Measurements from ENCODE around the gene RELN. TPM values are rescaled to one million over a fixed set of nuclear protein-coding genes. Genes with fewer than 3 reads are reported as not detected.

RELN gene
- total RNA-seq, 1 donor from 2014 or later: 17.5 TPM

DNA sequence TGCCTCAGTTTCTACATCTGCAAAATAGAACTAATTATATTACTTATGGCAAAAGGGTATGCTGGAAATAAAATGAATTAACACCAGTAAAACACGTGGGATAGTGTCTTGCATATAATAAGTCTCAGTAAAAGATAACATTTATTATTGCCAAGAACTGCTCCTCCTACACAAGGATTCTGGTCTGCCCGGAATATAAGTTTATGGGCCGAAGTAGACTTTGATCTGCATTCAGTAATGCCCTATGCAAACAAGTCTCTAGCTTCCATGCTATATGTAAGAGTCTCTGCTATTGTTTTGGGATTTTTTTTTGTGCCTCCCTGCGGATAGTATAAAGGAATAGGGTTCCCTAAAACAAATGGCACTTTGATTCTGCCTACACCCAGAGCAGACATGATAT, 417.9 kb downstream of the RELN start:
- TF ChIP-seq, protein P1, sequence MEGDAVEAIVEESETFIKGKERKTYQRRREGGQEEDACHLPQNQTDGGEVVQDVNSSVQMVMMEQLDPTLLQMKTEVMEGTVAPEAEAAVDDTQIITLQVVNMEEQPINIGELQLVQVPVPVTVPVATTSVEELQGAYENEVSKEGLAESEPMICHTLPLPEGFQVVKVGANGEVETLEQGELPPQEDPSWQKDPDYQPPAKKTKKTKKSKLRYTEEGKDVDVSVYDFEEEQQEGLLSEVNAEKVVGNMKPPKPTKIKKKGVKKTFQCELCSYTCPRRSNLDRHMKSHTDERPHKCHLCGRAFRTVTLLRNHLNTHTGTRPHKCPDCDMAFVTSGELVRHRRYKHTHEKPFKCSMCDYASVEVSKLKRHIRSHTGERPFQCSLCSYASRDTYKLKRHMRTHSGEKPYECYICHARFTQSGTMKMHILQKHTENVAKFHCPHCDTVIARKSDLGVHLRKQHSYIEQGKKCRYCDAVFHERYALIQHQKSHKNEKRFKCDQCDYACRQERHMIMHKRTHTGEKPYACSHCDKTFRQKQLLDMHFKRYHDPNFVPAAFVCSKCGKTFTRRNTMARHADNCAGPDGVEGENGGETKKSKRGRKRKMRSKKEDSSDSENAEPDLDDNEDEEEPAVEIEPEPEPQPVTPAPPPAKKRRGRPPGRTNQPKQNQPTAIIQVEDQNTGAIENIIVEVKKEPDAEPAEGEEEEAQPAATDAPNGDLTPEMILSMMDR (conservative IDR thresholded peaks at IDR 0.05): no peak
- Mint-ChIP-seq H3K27ac (no peak overlapping the region), H3K4me1 (ENCODE audit: unreplicated experiment) (no peaks in the 10 kb centered on the region)

DNA sequence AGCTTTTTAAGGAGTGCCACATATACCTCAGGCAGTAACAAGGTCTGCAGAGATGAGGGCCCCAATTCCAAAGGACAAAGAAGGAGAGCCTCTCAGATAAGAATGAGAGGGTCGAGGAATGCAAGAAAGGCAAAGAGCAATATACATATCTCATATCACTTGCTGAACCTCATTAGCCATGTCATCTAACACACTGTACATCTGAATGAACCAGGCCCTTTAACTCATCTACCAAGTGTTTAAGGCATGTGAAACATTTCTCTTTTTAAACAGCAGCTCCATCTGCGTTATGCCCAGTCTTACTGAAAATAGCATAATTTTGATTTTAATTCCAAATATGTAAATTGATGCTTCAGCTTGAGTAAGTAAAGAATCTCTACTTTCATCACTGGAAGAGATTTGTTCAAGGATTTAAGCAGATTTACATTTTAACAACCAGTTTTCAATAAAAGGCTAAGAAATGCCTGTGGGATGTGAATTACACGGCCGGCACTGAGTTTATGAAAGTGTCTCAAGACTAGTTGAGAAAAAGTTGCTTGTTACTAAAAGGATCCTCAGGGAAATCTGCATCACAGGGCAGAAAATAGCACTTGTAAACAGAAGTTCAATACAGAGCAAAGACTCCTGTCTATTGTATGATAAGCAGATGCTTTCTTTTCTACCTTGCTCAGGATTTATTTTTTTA, 419.7 kb downstream of the RELN start:
- no peaks in the 10 kb centered on the region for H3K36me3 Mint-ChIP-seq
- H3K9me3 Mint-ChIP-seq: no peaks in the 10 kb centered on the region
- peaks cover 18% of the 10 kb centered on the region for H3K27me3 Mint-ChIP-seq
- H3K4me3 Mint-ChIP-seq: no peak overlapping the region
- H3K4me1 Mint-ChIP-seq (ENCODE audit: unreplicated experiment): no peaks in the 10 kb centered on the region
- no peak overlapping the region for H3K27ac Mint-ChIP-seq
- TF ChIP-seq, protein P1 (conservative IDR thresholded peaks at IDR 0.05): no peak
- no peak for DNase-seq (ENCODE audit: extremely low spot score, unreplicated experiment)

More for the DNA sequence above, 417.9 kb downstream of the RELN start:
- Mint-ChIP-seq H3K9me3 (no peaks in the 10 kb centered on the region), H3K27me3 (peaks cover 18% of the 10 kb centered on the region), H3K4me3 (no peak overlapping the region), H3K36me3 (no peaks in the 10 kb centered on the region)
- no peak for DNase-seq (ENCODE audit: extremely low spot score, unreplicated experiment)

DNA sequence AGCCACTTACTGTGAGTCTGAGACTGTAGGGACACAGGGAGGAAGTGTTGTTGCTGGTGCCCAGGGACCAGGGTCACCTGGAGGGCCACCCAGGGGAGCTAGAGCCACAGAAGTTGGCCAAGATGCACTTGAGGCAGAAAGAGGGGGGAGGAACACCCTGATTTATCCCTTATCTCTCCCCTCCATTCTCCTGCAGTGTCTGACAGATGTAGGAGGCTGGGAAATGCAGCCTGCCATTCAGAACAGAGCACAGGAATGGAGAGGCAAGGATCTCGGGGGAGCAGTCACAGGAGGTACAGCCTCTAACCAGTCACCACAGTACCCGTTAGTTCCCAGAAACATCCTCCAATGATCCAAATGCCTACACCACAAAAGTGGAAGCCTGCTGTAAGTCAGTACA, 425.0 kb downstream of the RELN start:
- no peaks in the 10 kb centered on the region for H3K9me3 Mint-ChIP-seq
- TF ChIP-seq, protein P1 (conservative IDR thresholded peaks at IDR 0.05): no peak
- H3K27me3 Mint-ChIP-seq: peaks cover 10% of the 10 kb centered on the region
- H3K4me1 Mint-ChIP-seq (ENCODE audit: unreplicated experiment): no peaks in the 10 kb centered on the region
- H3K27ac Mint-ChIP-seq: no peak overlapping the region
- H3K4me3 Mint-ChIP-seq: no peak overlapping the region
- DNase-seq (ENCODE audit: extremely low spot score, unreplicated experiment): no peak
- no peaks in the 10 kb centered on the region for H3K36me3 Mint-ChIP-seq

DNA sequence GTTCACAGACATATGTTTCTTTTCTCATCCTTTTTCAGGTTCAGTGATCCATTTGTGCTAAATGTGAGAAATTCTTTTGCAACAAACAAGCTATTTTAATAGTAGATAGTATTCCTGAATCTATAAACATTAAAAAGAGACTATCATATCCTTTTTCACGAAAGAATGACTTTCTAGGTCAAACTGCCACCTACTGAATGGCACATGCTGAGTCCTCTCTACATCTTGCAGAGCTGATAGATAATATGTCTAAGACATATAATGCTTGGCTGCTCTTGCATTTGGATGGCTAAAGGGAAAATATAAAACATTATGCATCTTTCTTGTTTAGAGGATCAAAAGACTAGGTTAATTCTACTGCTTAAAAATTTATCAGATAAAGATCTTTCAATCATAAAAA, 429.3 kb downstream of the RELN start:
- H3K4me3 Mint-ChIP-seq: no peak overlapping the region
- DNase-seq (ENCODE audit: extremely low spot score, unreplicated experiment): no peak
- no peak overlapping the region for H3K27ac Mint-ChIP-seq
- H3K36me3 Mint-ChIP-seq: no peaks in the 10 kb centered on the region
- no peaks in the 10 kb centered on the region for H3K4me1 Mint-ChIP-seq (ENCODE audit: unreplicated experiment)
- TF ChIP-seq, protein P1 (conservative IDR thresholded peaks at IDR 0.05): no peak
- no peaks in the 10 kb centered on the region for H3K27me3 Mint-ChIP-seq
- H3K9me3 Mint-ChIP-seq: no peaks in the 10 kb centered on the region

DNA sequence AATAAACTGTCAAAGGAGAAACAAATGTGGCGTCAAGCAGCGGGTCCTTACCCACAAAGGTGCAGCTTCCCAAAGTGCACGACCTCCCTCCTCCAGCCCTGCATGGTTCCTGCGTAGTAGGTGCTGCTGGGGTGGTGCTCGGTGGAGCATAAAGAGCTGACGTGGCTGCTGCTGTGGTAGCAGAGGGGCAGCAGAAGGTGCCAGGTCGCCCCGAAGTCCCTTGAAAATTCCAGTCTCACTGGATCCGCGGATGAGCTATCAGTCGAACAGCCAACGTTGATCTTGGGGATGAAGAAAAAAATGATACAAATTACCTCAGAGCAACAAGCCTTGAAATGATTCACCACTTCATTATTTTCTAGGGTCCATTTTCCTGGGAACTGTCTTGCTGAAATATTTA, 438.4 kb downstream of the RELN start:
- H3K27ac Mint-ChIP-seq: no peak overlapping the region
- H3K4me1 Mint-ChIP-seq (ENCODE audit: unreplicated experiment): no peaks in the 10 kb centered on the region
- no peak for DNase-seq (ENCODE audit: extremely low spot score, unreplicated experiment)
- TF ChIP-seq, protein P1 (conservative IDR thresholded peaks at IDR 0.05): no peak
- no peaks in the 10 kb centered on the region for H3K36me3 Mint-ChIP-seq
- H3K9me3 Mint-ChIP-seq: no peaks in the 10 kb centered on the region
- no peak overlapping the region for H3K4me3 Mint-ChIP-seq
- H3K27me3 Mint-ChIP-seq: no peaks in the 10 kb centered on the region

All from type B pancreatic cell (in vitro differentiated cells).